ENCODE data around the gene NME2.

DNA sequence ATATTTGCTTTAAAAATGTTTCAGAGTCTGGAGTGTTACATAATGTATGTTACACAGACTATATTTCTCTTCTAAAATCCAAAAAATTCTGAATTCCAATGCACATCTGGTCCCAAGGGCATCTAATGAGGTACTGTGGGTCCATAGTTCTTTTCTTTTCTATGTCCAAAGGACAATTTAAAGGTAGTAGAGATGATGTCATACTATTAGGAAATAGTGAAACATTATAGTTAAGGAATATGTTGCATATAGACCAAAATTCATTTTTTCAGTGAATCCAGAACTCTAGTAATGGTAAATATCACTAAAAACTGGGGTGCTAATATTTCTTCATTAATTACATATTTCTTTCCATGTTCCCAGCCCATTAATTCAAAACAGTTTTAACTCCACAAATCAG is 23.0 kb downstream of the NME2 start:
- TF ChIP-seq POLR2A (IDR thresholded peaks at IDR 0.05) = no peak
- no peak for TF ChIP-seq POLR2AphosphoS5 (IDR thresholded peaks at IDR 0.05; ENCODE audit: insufficient read depth in 1 of 2, low read depth in 1 of 2)
